22Rv1 (cell line): ENCODE data around the gene ARHGAP6.

ENCODE experiments used
- ZFX ChIP-seq: fragments of 450-650 bp; IDR thresholded peaks from 2 replicates; pipeline ENCODE4 v1.6.1; 2017; ENCODE audit warnings: antibody characterized with exemption, borderline replicate concordance
- TF ChIP-seq, protein P1 (sequence below): fragments of 450-650 bp; IDR thresholded peaks from 2 replicates; pipeline ENCODE4 v1.5.1; 2017; ENCODE audit warnings: mild to moderate bottlenecking

GRCh38 chrX:11259437-11259836 is 406.3 kb downstream of the ARHGAP6 start:
- TF ChIP-seq, protein P1, sequence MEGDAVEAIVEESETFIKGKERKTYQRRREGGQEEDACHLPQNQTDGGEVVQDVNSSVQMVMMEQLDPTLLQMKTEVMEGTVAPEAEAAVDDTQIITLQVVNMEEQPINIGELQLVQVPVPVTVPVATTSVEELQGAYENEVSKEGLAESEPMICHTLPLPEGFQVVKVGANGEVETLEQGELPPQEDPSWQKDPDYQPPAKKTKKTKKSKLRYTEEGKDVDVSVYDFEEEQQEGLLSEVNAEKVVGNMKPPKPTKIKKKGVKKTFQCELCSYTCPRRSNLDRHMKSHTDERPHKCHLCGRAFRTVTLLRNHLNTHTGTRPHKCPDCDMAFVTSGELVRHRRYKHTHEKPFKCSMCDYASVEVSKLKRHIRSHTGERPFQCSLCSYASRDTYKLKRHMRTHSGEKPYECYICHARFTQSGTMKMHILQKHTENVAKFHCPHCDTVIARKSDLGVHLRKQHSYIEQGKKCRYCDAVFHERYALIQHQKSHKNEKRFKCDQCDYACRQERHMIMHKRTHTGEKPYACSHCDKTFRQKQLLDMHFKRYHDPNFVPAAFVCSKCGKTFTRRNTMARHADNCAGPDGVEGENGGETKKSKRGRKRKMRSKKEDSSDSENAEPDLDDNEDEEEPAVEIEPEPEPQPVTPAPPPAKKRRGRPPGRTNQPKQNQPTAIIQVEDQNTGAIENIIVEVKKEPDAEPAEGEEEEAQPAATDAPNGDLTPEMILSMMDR = no peak
- no peak for TF ChIP-seq ZFX
